Activated naive CD4-positive, alpha-beta T cell treated with anti-CD3 and anti-CD28 coated beads, Interleukin-2, amount 50 U/mL, for 72 hours (primary cell): Measurements from ENCODE around the gene WDFY2. TPM values are rescaled to one million over a fixed set of nuclear protein-coding genes. Genes with fewer than 3 reads are reported as not detected.

Experiments used
- ATAC-seq, 2 donors: fragments of 150-1000 bp; cut with Tn5 transposase; 2 replicates each; pipeline ENCODE4 v1.10.0; 2021; ENCODE audit warnings: mild to moderate bottlenecking in 2 of 2, moderate library complexity in 2 of 2
- DNase-seq, 2 donors: peaks; one replicate each; pipeline ENCODE4 v3.0.0; 2021 to 2022; ENCODE audit warnings: low spot score in 2 of 2
- H3K27ac Mint-ChIP-seq, 2 donors: one replicate each; pipeline ENCODE4 v1.8.0; 2022; ENCODE audit warnings: mild to moderate bottlenecking in 2 of 2, mixed read lengths in 2 of 2
- H3K36me3 Mint-ChIP-seq, 2 donors: one replicate each; pipeline ENCODE4 v1.8.0; 2022; ENCODE audit warnings: mixed read lengths in 2 of 2
- H3K9me3 Mint-ChIP-seq, 2 donors: one replicate each; pipeline ENCODE4 v1.8.0; 2022; ENCODE audit warnings: mixed read lengths in 2 of 2
- total RNA-seq, 2 donors: library from RNA; stranded (reverse); gene quantifications; one replicate each; pipeline ENCODE4 v1.2.3, GENCODE V29; 2022

WDFY2 gene
- total RNA-seq, 2 donors from 2014 or later = 16.4 to 17.5 TPM

DNA sequence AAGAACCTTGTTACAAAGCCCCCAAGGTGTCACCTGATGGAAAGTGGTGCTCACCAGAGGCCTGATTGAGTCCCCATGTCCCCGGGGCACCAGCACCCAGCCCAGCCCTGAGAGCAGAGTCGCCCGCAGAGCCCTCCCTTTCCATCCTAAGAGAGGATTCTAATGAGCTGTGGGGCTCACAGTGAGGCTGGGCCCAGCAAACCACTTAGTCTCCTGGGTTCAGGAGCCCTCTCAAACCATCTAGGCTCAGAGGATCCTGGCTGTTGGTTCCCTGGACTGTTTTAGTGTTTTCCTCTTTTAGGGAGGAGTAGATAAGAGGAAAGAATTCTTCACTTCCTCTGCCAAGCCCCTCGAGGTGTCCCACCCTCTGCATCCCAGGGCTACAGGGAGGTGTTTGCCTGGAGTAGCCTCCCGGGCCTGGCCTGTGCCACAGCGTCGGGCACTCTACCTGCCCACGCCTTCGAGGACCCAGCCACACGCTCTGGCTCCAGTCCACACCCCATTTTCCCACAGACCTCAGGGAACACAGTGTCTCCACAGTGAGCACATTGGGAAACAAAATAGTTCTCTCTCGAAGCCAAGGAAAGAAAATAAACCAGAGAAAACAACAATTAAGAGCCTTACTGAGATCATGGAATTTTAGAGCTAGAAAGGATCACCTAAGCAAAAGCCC lies 185.3 kb downstream of the WDFY2 start:
- H3K27ac Mint-ChIP-seq = peak overlapping the region; percentile 2 to 80
- ATAC-seq (no peak), DNase-seq (no peak)
- H3K9me3 Mint-ChIP-seq = no peaks in the 10 kb centered on the region
- peaks cover 0 to 7% of the 10 kb centered on the region in 2 donors for H3K36me3 Mint-ChIP-seq

DNA sequence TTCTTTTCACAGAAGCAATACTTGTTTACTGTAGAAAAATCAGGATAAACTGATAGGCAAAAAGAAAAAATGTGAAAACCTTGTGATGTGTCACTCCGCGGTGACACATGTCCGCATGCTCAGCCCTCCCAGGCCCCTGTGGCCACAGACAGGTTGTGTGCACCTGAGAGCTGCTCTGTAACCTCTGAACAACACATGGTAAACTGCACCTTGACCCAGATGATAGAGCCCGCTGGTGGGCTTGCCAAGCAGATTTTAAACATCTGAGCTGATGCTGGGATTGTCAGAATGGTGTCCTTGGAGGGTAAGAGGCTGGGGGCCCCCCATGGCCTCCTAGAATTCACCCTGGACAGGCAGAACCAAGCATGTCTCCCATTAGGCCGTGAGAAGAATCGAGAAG lies 185.9 kb downstream of the WDFY2 start:
- no peaks in the 10 kb centered on the region for H3K9me3 Mint-ChIP-seq
- DNase-seq = no peak
- no peak for ATAC-seq
- H3K36me3 Mint-ChIP-seq = peaks cover 0 to 7% of the 10 kb centered on the region in 2 donors
- H3K27ac Mint-ChIP-seq = peak overlapping the region; percentile 2 to 77

DNA sequence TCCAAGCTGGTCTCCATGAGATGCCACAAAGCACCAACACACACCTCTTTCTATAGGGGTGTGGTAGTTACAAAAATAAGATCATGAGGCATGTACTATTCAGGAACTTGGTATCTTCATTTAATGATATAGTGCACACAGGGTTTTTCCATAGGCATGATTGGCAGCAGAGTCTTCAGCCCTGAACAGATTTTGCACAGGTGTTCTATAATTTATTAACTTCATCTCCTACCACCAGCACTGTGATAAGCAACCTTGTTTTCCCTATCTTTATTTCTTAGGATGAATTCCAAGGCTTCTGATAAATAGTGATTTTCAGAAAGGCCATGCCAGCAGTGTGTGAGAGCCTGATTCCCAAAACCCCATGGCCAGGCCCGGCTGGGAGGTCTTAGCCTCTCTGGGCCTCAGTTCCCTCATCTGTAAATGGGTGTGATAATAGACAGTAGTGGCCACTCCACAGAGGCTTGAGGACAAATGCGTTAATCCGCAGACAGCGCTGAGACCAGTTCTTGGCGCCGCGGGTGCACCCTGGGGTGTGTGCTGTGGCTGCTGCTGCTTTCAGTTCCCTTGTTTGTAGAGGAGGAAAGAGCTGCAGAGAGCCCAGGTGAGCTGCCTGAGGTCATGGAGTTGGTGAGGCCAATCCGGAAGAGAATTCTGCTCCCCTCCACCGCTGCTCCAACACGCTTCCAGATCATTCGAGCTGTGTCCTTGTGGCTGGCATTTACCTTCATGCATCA lies 186.6 kb downstream of the WDFY2 start:
- peak overlapping the region; percentile 28 to 77 for H3K27ac Mint-ChIP-seq
- peaks cover 0 to 7% of the 10 kb centered on the region in 2 donors for H3K36me3 Mint-ChIP-seq
- ATAC-seq = no peak
- H3K9me3 Mint-ChIP-seq = no peaks in the 10 kb centered on the region
- DNase-seq = no peak

DNA sequence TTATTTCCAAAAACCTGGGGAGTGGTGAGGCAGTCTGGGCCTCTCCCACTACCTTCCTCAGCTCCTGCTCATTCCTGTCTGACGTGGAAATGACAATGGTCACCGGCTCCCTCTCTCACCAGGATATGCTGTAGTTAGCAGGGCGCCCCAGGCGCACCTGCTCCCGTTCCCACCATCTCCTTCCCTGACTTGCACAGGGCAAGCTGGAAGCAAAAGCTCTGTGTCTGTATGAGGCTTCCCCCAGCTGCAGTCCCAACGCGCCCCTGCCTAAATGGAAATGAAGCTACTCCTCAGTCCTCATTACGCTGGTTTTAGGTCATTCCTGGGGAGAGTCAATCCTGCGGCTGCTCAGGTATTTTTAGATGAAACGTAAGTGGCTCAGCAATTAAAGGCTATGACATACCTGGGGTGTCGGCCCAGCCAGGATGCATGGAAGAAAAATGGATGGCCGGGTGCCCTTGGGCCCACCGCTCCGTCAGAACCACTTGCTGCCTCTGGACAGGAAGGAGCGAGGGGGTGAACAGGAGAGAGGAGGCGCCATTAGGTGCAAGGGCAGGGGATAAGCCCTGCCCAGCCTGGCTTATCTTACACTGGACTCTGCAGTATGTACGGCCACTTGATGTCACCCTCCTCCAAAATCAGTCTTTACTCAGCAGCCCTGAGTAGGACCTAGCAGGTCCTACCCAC lies 187.3 kb downstream of the WDFY2 start:
- no peak for DNase-seq
- no peak for ATAC-seq
- peak overlapping the region; percentile 28 to 50 for H3K27ac Mint-ChIP-seq
- H3K36me3 Mint-ChIP-seq = peaks cover 0 to 3% of the 10 kb centered on the region in 2 donors
- H3K9me3 Mint-ChIP-seq = no peaks in the 10 kb centered on the region

DNA sequence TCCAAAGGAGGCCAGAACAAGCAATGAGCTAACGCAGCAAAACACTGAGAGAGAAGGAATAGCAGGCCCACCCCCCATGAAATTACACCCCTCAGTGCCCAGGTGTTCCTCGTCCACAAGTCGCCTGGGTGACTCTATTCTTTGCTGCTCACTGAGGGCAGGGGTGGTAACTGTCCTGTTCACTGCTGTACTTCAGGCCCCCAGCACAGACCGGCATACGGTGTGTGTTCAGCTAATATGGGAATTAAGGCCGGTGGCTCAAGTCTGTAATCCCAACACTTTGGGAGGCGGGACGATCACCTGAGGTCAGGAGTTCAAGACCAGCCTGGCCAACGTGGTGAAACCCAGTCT lies 187.8 kb downstream of the WDFY2 start:
- ATAC-seq = no peak
- no peaks in the 10 kb centered on the region for H3K9me3 Mint-ChIP-seq
- H3K36me3 Mint-ChIP-seq = no peaks in the 10 kb centered on the region
- peak overlapping the region; percentile 28 to 50 for H3K27ac Mint-ChIP-seq
- no peak for DNase-seq

DNA sequence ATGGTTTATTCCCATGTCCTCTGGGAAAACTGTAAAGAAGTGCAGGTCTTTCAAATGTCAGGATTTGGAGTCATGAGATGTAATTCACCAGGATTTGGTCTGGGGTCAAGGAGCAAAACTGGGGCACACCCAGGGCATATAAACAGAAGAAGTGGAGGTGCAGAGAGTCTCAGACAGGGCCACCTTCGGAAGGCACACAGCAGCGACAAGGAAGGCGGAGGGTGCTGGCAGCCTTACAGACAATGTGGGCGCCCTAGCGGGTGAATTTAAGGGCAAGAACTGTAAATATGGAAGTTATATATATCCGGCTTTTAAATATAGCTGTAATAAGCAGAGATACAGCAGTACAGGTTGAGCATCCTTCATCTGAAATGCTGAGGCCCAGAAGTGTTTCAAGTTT lies 188.5 kb downstream of the WDFY2 start:
- no peak for ATAC-seq
- H3K36me3 Mint-ChIP-seq = no peaks in the 10 kb centered on the region
- no peaks in the 10 kb centered on the region for H3K9me3 Mint-ChIP-seq
- no peak for DNase-seq
- H3K27ac Mint-ChIP-seq = peak overlapping the region in 1 of 2 donors; percentile 17

DNA sequence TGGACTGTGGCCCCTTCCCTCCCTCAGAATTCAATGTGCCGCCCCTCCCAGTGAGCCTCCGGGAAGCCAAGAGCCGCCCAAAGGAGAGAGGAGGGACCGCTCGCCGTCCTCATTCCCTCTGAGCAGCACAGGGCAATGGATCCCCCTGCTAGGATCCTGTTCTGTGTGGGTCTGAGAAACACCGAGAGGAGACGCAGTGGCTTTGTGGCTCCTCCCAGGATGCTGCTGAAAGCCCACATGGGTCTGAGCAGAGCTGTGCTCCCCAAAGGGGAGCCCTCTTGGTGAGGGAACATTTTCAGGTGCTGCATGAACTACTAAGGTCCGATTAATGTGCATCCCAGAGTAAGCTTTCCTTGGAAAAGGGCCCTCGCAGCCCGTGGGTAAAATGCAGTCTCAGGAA lies 189.3 kb downstream of the WDFY2 start:
- H3K9me3 Mint-ChIP-seq = no peaks in the 10 kb centered on the region
- no peaks in the 10 kb centered on the region for H3K36me3 Mint-ChIP-seq
- H3K27ac Mint-ChIP-seq = no peak overlapping the region
- ATAC-seq (no peak), DNase-seq (no peak)

DNA sequence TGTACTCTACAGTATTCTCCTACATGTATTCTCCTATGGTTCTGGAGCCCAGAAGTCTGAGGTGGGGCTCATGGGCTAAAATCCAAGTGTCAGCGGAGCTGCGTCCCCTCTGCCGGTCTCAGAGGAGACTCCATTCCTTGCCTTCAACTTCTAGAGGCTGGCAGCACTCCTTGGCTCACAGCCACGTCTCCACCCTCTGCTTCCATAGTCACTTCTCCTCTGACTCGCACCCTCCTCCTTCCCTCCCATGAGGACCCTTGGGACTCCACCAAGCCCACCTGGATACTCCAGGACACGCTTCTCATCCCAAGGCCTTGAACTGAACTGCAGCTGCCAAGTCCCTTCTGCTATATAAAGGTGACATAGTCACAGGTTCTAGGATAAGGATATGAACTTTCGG lies 191.9 kb downstream of the WDFY2 start:
- DNase-seq (no peak), ATAC-seq (no peak)
- Mint-ChIP-seq H3K9me3 (no peaks in the 10 kb centered on the region), H3K36me3 (no peaks in the 10 kb centered on the region), H3K27ac (no peak overlapping the region)

DNA sequence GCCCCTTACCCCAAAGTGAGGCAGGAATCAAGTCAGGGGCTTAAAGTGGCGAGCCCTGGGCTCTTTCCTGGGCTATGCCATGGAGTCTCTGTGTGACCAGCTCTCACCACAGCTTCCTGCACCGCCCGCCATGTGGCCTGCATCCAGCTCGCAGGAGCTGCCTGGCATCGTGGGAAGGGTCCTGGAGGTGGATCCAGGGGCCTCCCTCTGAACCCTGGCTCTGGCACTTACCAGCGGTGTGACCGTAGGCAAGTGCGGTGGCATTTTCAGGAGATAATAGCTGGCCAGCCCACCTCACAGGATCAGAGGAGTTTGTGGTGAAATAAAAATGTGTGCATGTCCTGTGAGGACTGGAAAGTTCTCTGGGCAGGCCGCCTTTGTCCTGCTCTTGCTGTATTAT lies 193.7 kb downstream of the WDFY2 start:
- H3K36me3 Mint-ChIP-seq = no peaks in the 10 kb centered on the region
- DNase-seq = no peak
- no peaks in the 10 kb centered on the region for H3K9me3 Mint-ChIP-seq
- ATAC-seq = no peak
- peak overlapping the region in 1 of 2 donors; percentile 48 for H3K27ac Mint-ChIP-seq

DNA sequence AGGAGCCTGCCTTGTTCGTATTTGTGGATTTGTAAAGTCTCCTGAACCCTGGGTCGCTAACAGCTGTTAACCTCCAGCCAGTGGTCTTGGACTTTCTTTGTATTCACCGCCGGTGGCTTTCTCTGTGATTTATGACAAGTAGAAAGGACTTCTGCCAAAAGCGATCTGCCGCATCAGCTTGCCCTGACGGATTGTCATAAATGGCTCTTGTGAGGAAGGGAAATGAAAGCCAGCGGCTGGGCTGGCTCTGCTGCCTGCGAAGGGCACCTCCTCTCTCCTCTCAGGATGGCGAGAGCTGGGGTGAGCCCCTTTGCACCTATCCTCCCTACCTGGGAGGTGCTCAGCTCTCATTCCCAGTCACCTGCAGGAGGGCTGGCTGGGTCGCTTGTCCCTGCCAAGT lies 194.1 kb downstream of the WDFY2 start:
- DNase-seq = no peak
- no peaks in the 10 kb centered on the region for H3K9me3 Mint-ChIP-seq
- ATAC-seq = no peak
- H3K36me3 Mint-ChIP-seq = no peaks in the 10 kb centered on the region
- peak overlapping the region in 1 of 2 donors; percentile 48 for H3K27ac Mint-ChIP-seq

DNA sequence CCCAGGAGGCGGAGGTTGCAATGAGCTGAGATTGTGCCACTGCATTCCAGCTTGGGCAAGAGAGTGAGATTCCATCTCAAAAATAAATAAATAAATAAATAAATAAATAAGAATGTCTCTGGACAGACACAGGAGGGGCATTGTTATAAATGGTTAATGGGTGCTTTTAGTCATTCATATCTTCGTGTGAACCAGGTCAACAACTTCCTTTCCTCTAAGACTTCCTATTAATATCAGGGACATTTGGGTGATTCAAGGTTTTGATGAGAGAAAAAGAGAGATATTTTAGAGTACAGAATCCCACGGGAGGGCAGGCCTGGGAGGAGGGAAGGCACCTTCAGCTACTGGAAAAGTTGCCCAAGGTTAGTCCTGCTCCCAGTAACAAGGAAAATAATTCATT lies 195.8 kb downstream of the WDFY2 start:
- Mint-ChIP-seq H3K9me3 (no peaks in the 10 kb centered on the region), H3K27ac (no peak overlapping the region), H3K36me3 (no peaks in the 10 kb centered on the region)
- DNase-seq (no peak), ATAC-seq (no peak)

DNA sequence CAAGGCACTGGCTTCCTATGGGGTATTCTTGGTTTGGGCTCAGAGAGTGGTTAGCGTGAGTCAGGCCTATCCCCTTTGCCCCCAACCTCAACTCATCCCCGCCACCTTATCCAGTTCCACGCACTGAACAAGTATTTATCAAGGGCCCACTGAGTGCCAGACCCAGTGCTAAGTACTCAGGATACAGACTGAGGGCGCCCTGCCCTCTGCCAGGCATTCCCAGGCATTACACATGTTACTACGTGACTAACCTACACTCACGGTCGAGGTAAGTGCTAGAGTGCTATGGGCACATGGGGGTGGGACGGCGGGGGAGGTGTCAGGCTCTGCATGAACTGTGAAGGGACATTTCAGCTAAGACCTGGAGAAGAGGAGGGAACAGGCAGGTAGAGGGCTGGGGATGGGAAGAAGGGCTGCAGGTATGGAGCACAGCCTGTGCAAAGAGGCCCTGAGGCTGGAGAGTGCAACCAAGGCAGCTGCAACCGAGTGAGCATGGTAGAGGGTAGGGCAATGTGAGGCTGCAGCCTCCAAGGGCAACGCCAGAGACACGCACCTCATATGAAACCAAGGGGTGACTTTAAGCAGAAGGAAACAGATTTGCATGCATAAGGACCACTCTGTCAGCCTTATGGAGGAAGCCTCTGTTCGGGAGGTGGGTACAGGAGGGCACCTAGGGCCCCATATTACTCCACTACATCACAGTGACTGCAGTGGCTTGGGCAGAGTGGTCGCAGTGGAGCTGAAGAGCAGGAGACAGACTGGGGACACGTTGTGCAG lies 197.2 kb downstream of the WDFY2 start:
- Mint-ChIP-seq H3K27ac (peak overlapping the region in 1 of 2 donors; percentile 47), H3K9me3 (no peaks in the 10 kb centered on the region), H3K36me3 (no peaks in the 10 kb centered on the region)
- ATAC-seq = peak; percentile 63 to 68
- DNase-seq = no peak

DNA sequence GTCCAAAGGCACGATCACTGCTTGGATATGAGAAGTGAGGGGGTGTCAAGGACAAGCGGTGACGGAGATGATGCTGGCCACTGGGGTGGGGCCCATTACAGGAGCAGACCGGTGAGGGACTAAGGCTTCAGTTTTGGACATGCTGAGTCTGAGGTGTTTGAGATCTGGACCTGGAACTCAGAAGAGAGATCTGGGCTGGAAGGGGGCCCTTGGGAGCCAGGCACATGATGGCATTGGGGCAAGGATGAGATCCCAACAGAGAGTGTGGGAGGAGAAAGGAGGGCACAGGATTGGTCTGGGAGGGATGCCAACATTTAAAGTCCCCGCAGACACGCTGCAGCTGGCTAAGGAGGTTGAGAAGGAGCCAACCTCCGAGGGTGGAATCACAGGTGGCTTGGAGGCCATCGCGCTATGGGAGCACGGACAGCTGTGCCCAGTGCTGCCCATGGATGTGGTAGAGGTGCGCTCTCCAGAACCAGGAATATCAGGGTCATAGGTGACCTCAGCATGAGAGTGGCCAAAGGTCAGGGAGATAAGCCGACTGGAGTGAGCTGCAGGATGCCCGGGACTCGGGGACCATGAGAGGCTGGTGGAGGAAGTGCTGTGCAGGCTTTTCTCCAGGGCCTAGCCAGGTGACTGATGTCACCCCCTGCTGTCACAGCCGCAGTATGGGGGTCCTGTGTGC lies 197.9 kb downstream of the WDFY2 start:
- peak overlapping the region in 1 of 2 donors; percentile 47 for H3K27ac Mint-ChIP-seq
- DNase-seq (no peak), ATAC-seq (no peak)
- no peaks in the 10 kb centered on the region for H3K9me3 Mint-ChIP-seq
- no peaks in the 10 kb centered on the region for H3K36me3 Mint-ChIP-seq

DNA sequence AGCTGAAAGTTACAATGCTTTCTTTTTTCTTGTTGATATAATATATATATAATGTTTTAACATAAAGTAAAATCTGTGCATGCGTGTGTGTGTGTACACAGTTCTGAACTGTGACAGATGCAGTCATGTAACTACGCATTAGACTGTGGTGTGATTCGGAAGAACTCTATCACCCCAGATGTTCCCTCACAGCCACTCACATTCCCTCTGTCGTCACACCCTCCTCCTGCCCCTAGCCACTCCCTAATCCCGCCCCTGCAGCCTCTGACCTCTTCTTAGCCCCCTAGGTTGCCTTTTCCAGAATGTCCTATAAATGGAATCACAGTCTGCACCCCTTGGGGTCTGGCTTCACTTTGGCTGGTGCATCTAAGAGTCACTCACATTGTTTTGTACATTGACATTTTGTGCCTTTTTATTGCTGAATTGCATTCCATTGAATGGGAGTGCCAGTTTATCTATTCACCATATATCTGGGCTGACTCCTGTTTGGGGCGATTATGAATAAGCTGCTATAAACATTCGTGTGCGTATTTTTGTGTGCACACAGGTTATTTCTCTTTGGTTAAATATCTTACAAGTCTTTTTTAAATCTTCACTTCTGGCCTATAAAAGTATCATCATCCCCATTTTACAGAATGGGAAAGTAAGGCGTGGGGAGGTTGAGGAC lies 199.3 kb downstream of the WDFY2 start:
- no peak for DNase-seq
- no peak for ATAC-seq
- no peak overlapping the region for H3K27ac Mint-ChIP-seq
- H3K9me3 Mint-ChIP-seq = no peaks in the 10 kb centered on the region
- H3K36me3 Mint-ChIP-seq = no peaks in the 10 kb centered on the region

DNA sequence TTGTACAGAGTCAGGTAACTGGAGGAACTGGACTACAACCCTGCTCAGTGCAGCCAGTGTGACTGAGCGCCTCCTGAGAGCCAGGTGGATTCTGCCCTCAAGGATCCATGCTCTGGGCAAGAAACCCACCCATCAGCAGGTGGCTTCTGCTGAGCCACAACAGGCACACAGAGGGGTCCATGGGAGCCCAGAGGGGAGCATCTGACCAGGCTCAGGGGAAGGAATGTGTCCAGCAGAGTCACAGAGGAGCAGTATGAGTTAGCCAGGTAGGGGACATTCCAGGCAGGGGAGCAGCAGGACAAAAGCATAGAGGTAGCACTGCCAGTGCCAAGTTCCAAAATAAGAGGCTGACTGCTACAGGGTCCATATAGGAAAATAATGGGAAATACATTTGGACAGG lies 199.8 kb downstream of the WDFY2 start:
- H3K36me3 Mint-ChIP-seq = no peaks in the 10 kb centered on the region
- H3K27ac Mint-ChIP-seq = no peak overlapping the region
- ATAC-seq (no peak), DNase-seq (no peak)
- no peaks in the 10 kb centered on the region for H3K9me3 Mint-ChIP-seq
